ES-I3 (cell line): Measurements from ENCODE around the gene SLC4A3.
"Not testable (repeated sequence)": the region's sequence is repeated elsewhere in the genome, so short reads cannot be mapped to it uniquely, and the experiment has no call there.

Experiments used
- H3K36me3 ChIP-seq: 2 replicates; pipeline ENCODE4 v1.6.1; 2013; ENCODE audit warnings: mild to moderate bottlenecking, low read length, control low read depth, moderate library complexity; ENCODE audit not compliant: insufficient read depth
- H3K4me1 ChIP-seq: 2 replicates; pipeline ENCODE4 v1.6.1; 2013; ENCODE audit warnings: mild to moderate bottlenecking, control low read depth, low read length; ENCODE audit not compliant: insufficient read depth
- H3K9ac ChIP-seq: 2 replicates; pipeline ENCODE4 v1.6.1; 2013; ENCODE audit warnings: low read depth, mild to moderate bottlenecking, low read length, moderate library complexity
- H3K9me3 ChIP-seq: 2 replicates; pipeline ENCODE4 v1.6.1; 2013; ENCODE audit warnings: mild to moderate bottlenecking, low read length, moderate library complexity; ENCODE audit not compliant: control insufficient read depth, insufficient read depth

The SLC4A3 gene

DNA sequence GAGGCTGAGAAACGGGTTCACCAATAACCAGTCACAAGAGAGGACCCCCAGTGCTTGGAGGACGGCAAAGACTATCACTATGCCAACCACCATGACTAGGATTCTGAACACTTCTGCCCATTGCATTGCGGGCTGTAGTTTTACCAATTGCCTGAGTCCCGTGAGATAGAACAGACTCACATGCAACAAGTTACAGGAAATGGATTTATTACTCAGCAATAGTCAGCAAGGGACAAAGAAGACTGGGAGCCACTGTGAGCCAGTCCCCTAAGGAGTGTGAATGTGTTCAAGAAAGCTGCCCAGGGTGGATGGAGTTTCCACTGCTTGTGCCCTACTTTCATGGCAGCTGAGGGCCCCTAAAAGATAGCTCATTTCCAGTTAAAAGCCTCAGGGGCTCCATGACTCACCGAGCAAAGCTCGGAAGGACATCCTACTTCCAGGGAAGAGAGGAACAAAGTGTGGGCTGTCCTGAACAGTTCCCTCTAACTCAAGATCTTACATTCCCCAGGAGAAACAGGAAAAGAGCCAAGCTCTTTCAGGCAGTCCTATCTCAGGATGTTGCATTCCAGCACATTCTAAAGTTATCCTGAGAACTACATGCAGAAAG is 54.4 kb downstream of the SLC4A3 start:
- no peaks in the 10 kb centered on the region for H3K36me3 ChIP-seq
- H3K4me1 ChIP-seq = peaks cover 6% of the 10 kb centered on the region; the same call in 1 of the 2 replicates
- H3K9ac ChIP-seq = no peak overlapping the region
- H3K9me3 ChIP-seq = peaks cover 7% of the 10 kb centered on the region; the same call in 1 of the 2 replicates

- not testable (repeated sequence) for H3K4me1 ChIP-seq, H3K9ac ChIP-seq, H3K36me3 ChIP-seq, H3K9me3 ChIP-seq
Measured at GRCh38 chr2:219683474-219683873, 56.0 kb downstream of the SLC4A3 start.

DNA sequence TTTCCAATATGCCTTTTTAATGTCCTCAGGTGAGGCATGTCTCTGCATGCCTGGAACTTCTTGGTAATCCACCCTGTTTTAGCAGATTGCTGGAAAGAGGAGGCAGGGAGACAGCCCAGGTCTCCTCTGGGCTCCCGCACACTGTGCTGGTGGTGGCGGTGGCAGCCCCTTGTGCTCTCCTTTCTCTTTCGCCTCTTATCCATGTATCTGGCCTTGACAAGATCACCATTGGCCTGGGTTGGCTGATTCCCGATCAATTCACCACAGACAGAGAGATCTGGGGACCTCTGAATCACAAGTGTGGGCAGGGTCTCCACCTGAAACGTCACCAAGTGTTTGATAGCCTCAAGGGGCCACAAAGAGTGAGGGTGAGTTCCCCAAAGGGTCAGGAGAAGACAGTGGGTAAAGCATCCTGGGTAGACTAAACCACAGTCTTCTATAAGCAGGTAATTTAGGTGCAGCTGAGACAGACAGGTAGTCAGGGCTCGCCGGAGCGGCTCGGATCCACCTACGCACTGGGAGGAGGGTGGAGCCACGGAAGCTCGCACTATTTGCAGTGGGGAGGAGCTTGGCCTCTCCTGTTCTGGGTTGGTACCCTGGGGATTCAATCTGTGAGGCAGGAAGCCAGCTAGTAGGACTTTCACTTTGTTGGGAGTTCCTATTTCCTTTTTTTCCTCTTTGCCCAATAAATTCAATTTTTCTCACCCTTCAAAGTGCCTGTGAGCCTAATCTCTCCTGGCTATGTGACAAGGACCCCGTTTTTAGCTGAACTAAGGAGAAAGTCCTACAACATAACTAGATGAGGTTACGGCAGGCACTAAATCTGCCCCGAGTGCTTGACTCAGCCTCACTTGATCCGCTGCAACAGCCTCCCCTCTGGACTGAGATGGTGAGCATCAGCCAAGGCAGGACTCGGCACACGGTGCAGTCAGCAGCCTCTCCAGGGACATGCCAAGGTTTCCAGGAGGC is 57.6 kb downstream of the SLC4A3 start:
- H3K4me1 ChIP-seq = peaks cover 19% of the 10 kb centered on the region
- H3K36me3 ChIP-seq = no peaks in the 10 kb centered on the region
- peaks cover 7% of the 10 kb centered on the region; the same call in 1 of the 2 replicates for H3K9me3 ChIP-seq
- H3K9ac ChIP-seq = peak overlapping the region; percentile 40

DNA sequence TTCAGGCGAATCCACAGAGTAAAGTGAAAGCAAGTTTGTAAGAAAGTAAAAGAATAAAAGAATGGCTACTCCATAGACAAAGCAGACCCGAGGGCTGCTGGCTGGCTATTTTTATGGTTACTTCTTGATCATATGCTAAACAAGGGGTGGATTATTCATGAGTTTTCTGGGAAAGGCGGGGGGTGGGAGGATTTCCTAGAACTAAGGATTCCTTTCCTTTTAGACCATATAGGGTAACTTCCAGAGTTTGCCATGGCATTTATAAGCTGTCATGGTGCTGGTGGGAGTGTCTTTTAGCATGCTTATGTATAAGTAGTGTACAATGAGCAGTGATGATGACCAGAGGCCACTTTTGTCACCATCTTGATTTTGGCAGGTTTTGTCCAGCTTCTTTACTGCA is 59.8 kb downstream of the SLC4A3 start:
- H3K36me3 ChIP-seq = no peaks in the 10 kb centered on the region
- peaks cover 4% of the 10 kb centered on the region; the same call in 1 of the 2 replicates for H3K9me3 ChIP-seq
- no peak overlapping the region for H3K9ac ChIP-seq
- H3K4me1 ChIP-seq = peaks cover 24% of the 10 kb centered on the region

DNA sequence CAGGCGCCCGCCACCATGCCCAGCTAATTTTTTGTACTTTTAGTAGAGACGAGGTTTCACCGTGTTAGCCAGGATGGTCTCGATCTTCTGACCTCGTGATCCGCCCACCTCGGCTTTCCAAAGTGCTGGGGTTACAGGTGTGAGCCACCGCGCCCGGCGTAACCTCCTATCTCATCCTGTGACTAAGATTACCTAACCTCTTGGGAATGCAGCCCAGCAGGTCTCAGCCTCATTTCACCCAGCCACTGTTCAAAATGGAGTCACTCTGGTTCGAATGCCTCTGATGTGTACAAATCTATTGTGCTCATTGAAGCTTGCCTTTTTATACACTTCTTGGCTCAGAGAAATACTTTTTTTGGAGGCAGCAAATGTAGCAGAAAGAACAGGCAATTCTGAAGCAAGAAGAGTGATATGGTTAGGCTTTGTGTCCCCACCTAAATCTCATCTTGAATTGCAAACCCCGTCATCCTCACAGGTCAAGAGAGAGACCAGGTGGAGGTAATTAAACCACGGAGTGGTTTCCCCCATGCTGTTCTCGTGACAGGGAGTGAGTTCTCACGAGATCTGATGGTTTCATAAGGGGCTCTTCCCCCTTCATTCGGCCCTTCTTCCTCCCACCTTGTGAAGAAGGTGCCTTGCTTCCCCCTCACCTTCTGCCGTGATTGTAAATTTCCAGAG is 60.6 kb downstream of the SLC4A3 start:
- H3K9me3 ChIP-seq = peaks cover 3% of the 10 kb centered on the region; the same call in 1 of the 2 replicates
- H3K4me1 ChIP-seq = peaks cover 24% of the 10 kb centered on the region
- no peaks in the 10 kb centered on the region for H3K36me3 ChIP-seq
- no peak overlapping the region for H3K9ac ChIP-seq

GRCh38 chr2:219688560-219689445 is 61.4 kb downstream of the SLC4A3 start:
- no peak overlapping the region for H3K9ac ChIP-seq
- H3K36me3 ChIP-seq = no peaks in the 10 kb centered on the region
- H3K9me3 ChIP-seq = no peaks in the 10 kb centered on the region
- H3K4me1 ChIP-seq = peaks cover 24% of the 10 kb centered on the region

DNA sequence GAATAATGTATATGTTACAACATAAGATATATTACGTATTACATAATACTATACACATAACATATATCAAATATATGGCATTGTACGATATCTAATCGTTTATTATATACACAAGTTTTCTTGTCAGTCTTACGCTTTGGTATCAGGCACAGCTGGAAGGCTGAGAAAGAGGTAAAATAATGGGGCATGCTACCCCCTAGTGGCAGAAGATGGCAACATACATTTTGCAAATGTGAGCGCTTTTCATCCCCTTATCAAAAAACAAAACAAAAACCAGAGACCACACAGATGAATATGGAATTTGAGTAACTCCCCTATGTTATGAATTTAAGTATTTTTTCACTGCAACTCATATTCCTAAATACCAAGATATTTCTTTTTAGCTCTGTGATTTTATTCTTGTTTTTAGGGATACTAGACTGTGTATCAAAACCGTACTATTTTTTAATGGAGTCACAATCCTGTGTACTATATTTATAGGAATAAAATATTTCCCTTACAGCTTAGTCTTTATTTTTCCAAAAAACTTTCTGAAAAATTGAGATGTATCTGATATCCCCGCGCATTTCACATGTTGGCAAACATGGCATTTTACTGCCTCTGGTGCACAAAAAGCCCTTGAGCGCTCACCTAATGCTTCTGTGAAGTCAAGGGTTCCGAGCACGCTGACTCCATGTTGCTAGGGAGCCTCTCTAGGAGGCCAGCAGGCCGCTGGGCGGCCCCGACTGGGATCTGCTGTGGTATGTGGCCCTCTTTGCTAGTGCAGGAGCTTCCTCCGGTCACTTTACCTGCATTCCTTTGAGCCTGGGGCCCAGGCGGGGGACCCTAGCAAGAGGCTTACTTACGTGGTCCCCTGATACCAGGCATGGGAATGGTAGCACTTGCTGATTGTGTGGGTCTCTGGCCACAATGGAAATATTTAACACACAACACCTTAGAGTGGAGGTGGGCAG is 62.5 kb downstream of the SLC4A3 start:
- Histone ChIP-seq H3K9me3 (no peaks in the 10 kb centered on the region), H3K36me3 (no peaks in the 10 kb centered on the region), H3K4me1 (peaks cover 24% of the 10 kb centered on the region), H3K9ac (no peak overlapping the region)

- peaks cover 18% of the 10 kb centered on the region for H3K4me1 ChIP-seq
- H3K9me3 ChIP-seq = no peaks in the 10 kb centered on the region
- no peak overlapping the region for H3K9ac ChIP-seq
- no peaks in the 10 kb centered on the region for H3K36me3 ChIP-seq
Measured at GRCh38 chr2:219691571-219691970, 64.1 kb downstream of the SLC4A3 start.
